ENCODE data around the gene MRPL18. TPM values are rescaled to one million over a fixed set of nuclear protein-coding genes. Genes with fewer than 3 reads are reported as not detected.

Gene MRPL18
- total and polyA plus RNA-seq, 2 of the 8 experiments (the other 6 are each of a cell fraction or from before 2014, with no cell fraction given): 58.7 to 79.8 TPM

DNA sequence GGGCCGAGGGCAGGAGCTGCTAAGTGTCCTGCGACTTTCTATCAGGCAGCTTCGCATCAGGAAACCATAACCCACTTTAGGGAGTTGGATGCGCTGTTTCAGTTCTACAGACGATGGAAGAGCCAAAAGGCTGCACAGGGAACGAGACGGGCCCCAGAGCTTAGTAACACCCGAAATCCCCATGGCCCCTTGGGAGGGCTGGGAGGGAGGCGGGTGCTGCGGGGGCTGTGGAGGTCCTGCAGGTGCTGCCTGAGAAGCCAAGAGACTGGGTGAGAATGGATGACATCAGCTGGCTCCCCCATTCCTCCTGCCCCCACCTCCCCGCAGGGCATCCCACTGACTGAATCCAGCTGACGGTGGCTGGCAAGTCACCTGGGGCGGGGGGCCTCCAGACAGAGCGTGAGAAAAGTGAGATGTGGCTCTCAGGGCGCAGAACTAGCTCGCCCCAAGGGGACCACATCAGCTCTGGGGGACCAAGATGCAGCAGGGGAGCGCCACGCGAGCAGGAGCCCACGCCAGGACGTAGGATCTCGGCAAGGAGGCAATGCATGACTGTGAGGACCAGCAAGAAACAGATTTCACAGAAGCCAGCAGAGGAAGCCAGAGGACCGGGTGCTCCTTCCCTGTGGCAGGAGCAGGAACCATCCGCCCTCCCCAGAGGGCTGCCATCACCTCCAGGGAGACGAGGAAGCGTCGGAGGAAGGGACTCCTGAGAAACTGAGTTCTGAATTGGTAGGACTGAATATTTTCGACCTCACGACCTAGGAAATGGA lies 46.6 kb downstream of the MRPL18 start:
- no peak overlapping the region for H2BK12ac ChIP-seq (ENCODE audit: low read depth, low read length)
- no peaks in the 10 kb centered on the region; a peak in 1 of 4 replicates for H3K9me3 ChIP-seq (ENCODE audit: insufficient read depth in 2 of 2, low read depth in 1 of 2, low read length in 1 of 2)
- H3K79me1 ChIP-seq (ENCODE audit: low read depth, low read length): no peaks in the 10 kb centered on the region
- H2BK15ac ChIP-seq (ENCODE audit: low read length): peak overlapping the region; percentile 46
- H2AK5ac ChIP-seq (ENCODE audit: low read depth, low read length): no peak overlapping the region
- no peak overlapping the region for H3K27ac ChIP-seq (ENCODE audit: low read depth, low read length)
- DNase-seq (ENCODE audit: low read depth in 1 of 2, low spot score in 2 of 2): peak in 1 of 2 experiments; percentile 42
- H3K27me3 ChIP-seq (replicated peaks in 1 of 4; ENCODE audit: control insufficient read depth in 3 of 4, extremely low read depth in 1 of 4, insufficient read depth in 3 of 4, low read length in 3 of 4): no peaks in the 10 kb centered on the region
- no peak overlapping the region for H2BK20ac ChIP-seq (ENCODE audit: low read length)
- no peaks in the 10 kb centered on the region for H3K36me3 ChIP-seq (ENCODE audit: control insufficient read depth in 2 of 4, insufficient read depth in 4 of 4, low read length in 3 of 4)
- ChIA-PET CTCF (ENCODE audit: partially characterized antibody) (interaction anchor here (1.3 kb wide), 1 partner anchor 16 kb away, joined by 4 read pairs; no protein-coding TSS in a partner anchor), POLR2A (ENCODE audit: partially characterized antibody) (interaction anchor here (0.8 to 2.3 kb wide), 6 partner anchors 10 to 110 kb away, joined by 3 to 8 read pairs (median 4); partner anchors contain the start of genes TCP1 and WTAP)
- no peak overlapping the region for H2AFZ ChIP-seq (ENCODE audit: low read length)
- no peak overlapping the region for H3K4ac ChIP-seq (replicated peaks; ENCODE audit: insufficient read length, low read depth, low read length)
- H4K8ac ChIP-seq (ENCODE audit: extremely low read depth, insufficient read depth, low read length): no peak overlapping the region
- H4K5ac ChIP-seq (ENCODE audit: insufficient read length, low read depth, low read length): no peak overlapping the region
- no peak for FAIRE-seq
- H3K79me2 ChIP-seq (ENCODE audit: control insufficient read depth in 1 of 2, insufficient read depth in 2 of 2, low read length in 2 of 2): no peaks in the 10 kb centered on the region
- no peaks in the 10 kb centered on the region for H4K20me1 ChIP-seq (replicated peaks in 1 of 2; ENCODE audit: control insufficient read depth in 1 of 2, insufficient read depth in 2 of 2, low read length in 2 of 2)
- H3K4me2 ChIP-seq (ENCODE audit: insufficient read depth in 1 of 2, low read depth in 2 of 2, low read length in 2 of 2): no peak overlapping the region
- H2BK120ac ChIP-seq (replicated peaks; ENCODE audit: low read depth, low read length): no peak overlapping the region
- no peak overlapping the region for H3K9ac ChIP-seq (replicated peaks in 1 of 4; ENCODE audit: extremely low read depth in 1 of 4, low read depth in 3 of 4, low read length in 3 of 4)
- no peak overlapping the region for H4K91ac ChIP-seq (replicated peaks; ENCODE audit: insufficient read length, low read length)
- 84% methylated on average over 24 of the region's 29 CpGs; no CpG with 5 or more reads in 1 of the 2 experiments for WGBS, 2 experiments (ENCODE audit: extremely low coverage in 1 of 2, insufficient coverage in 1 of 2, insufficient read length in 1 of 2, insufficient replicate concordance in 2 of 2, low coverage in 1 of 2, low lambda C conversion rate in 2 of 2, missing lambda C conversion rate in 1 of 2)
- no peak overlapping the region for H3K23ac ChIP-seq (ENCODE audit: insufficient read length)
- no peaks in the 10 kb centered on the region; the same call in 1 of the 2 replicates for H3K23me2 ChIP-seq (ENCODE audit: low read depth, low read length)
- TF ChIP-seq NANOG (IDR thresholded peaks at IDR 0.05; ENCODE audit: insufficient read depth, low read depth, low read length, poor library complexity, severe bottlenecking): no peak
- no peak for TF ChIP-seq ZNF274 (IDR thresholded peaks at IDR 0.05; ENCODE audit: borderline replicate concordance, extremely low read depth, low read length)
- no peak for TF ChIP-seq NRF1 (IDR thresholded peaks at IDR 0.05; ENCODE audit: low read depth, low read length)
- no peak for TF ChIP-seq SIRT6 (IDR thresholded peaks at IDR 0.05; ENCODE audit: low read length)
- TF ChIP-seq PHF8 (conservative IDR thresholded peaks at IDR 0.05; ENCODE audit: low read depth, low read length): no peak
- no peak for TF ChIP-seq SUZ12 (IDR thresholded peaks at IDR 0.05; ENCODE audit: low read length)
- peak overlapping the region; percentile 48; the same call in 1 of the 2 replicates for H3K18ac ChIP-seq (ENCODE audit: extremely low read depth, low read length)
- no peak overlapping the region for H3K56ac ChIP-seq (replicated peaks; ENCODE audit: insufficient read length, low read depth, low read length)
- H3K4me3 ChIP-seq (ENCODE audit: extremely low read depth in 1 of 4, insufficient read depth in 2 of 4, low read depth in 3 of 4, low read length in 4 of 4): no peak overlapping the region
- peaks cover 0 to 9% (median 4%) of the 10 kb centered on the region in 4 experiments; a peak in 4 of 7 replicates for H3K4me1 ChIP-seq (replicated peaks in 1 of 4; ENCODE audit: control insufficient read depth in 3 of 4, insufficient read depth in 4 of 4, low read length in 3 of 4)
- no peak overlapping the region for H3K14ac ChIP-seq (ENCODE audit: insufficient read length)
- no peak overlapping the region for H2BK5ac ChIP-seq (ENCODE audit: low read depth, low read length)

Data from H1 (cell line).